GM19463 (cell line): Measurements from ENCODE around the gene ARRDC2.
"Not testable (repeated sequence)": the region's sequence is repeated elsewhere in the genome, so short reads cannot be mapped to it uniquely, and the experiment has no call there.

ENCODE experiments used
- ATAC-seq: cut with Tn5 transposase; IDR thresholded peaks from one replicate; pipeline ENCODE4 v1.9.1; 2021; ENCODE audit warnings: mild to moderate bottlenecking, moderate library complexity; ENCODE audit not compliant: unreplicated experiment

Gene ARRDC2

GRCh38 chr19:17989425-17990094 lies 18.4 kb upstream of the ARRDC2 start:
- ATAC-seq: no peak

GRCh38 chr19:17993076-17993813 lies 14.7 kb upstream of the ARRDC2 start:
- no peak for ATAC-seq

GRCh38 chr19:17996826-17997316 lies 11.1 kb upstream of the ARRDC2 start:
- ATAC-seq: no peak

- no peak for ATAC-seq
Observed at GRCh38 chr19:17997969-17998826, 9.8 kb upstream of the ARRDC2 start.

GRCh38 chr19:17998827-17999150 lies 9.2 kb upstream of the ARRDC2 start:
- ATAC-seq: no peak

GRCh38 chr19:17999684-18000479 lies 8.1 kb upstream of the ARRDC2 start:
- no peak for ATAC-seq

GRCh38 chr19:18000480-18000914 lies 7.5 kb upstream of the ARRDC2 start:
- ATAC-seq: no peak

- peak; percentile 58 for ATAC-seq
Observed at GRCh38 chr19:18000915-18001776, 6.8 kb upstream of the ARRDC2 start.

GRCh38 chr19:18001777-18002345 lies 6.1 kb upstream of the ARRDC2 start:
- no peak for ATAC-seq

- no peak for ATAC-seq
Observed at GRCh38 chr19:18002347-18002850, 5.6 kb upstream of the ARRDC2 start.

GRCh38 chr19:18005750-18006149 lies 2.2 kb upstream of the ARRDC2 start:
- ATAC-seq: not testable (repeated sequence)

- ATAC-seq: peak; percentile 56
Observed at GRCh38 chr19:18007044-18007916, 690 bp upstream of the ARRDC2 start.

- no peak for ATAC-seq
Observed at GRCh38 chr19:18008814-18009213, 844 bp downstream of the ARRDC2 start.

- ATAC-seq: no peak
Observed at GRCh38 chr19:18009412-18010066, 1.6 kb downstream of the ARRDC2 start.

- no peak for ATAC-seq
Observed at GRCh38 chr19:18010149-18010548, 2.2 kb downstream of the ARRDC2 start.

GRCh38 chr19:18013210-18014111 lies 5.5 kb downstream of the ARRDC2 start:
- no peak for ATAC-seq

GRCh38 chr19:18014197-18014596 lies 6.2 kb downstream of the ARRDC2 start:
- no peak for ATAC-seq
